ENCODE data around the gene ASF1B.

DNA sequence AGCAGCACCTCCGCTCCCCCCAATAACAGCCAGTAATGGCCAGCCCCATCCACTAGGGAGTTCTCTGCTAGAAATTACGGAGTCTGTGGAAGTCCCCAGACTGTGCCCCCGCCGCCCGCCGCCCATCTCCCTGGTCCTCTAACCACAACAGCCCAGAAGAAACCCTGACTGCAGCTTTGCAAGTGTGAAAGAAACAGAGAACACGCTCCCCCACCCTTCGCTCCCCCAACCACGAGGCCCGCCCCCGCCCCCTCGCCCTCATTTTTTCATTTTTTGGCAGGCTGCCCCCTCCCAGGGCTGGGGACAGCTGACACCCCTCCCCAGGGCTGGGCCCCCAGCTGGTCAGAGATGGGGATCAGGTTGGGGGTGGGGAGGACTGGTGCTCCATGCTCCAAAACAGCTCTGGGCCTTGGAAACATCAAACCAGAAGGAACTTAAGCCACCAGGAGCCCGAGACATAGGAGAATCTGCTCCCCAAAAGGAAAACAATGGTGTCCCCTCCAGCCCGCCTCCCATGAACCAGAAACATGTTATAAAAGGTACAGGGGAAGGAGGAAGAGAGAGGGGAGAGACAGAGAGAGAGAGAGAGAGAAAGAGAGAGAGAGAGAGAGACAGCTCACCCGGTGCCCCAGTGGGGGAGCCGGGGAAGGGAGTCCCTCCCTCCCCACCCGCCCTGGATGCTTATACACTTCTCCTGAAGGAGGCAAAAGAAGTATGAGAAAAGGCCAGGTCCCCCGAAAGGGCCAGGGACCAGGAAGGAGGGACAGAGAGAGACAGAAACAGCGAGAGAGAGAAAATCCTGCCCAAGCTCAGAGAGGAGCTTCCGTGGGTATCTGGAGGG is 29.8 kb upstream of the ASF1B start:
- TF ChIP-seq, protein P1, sequence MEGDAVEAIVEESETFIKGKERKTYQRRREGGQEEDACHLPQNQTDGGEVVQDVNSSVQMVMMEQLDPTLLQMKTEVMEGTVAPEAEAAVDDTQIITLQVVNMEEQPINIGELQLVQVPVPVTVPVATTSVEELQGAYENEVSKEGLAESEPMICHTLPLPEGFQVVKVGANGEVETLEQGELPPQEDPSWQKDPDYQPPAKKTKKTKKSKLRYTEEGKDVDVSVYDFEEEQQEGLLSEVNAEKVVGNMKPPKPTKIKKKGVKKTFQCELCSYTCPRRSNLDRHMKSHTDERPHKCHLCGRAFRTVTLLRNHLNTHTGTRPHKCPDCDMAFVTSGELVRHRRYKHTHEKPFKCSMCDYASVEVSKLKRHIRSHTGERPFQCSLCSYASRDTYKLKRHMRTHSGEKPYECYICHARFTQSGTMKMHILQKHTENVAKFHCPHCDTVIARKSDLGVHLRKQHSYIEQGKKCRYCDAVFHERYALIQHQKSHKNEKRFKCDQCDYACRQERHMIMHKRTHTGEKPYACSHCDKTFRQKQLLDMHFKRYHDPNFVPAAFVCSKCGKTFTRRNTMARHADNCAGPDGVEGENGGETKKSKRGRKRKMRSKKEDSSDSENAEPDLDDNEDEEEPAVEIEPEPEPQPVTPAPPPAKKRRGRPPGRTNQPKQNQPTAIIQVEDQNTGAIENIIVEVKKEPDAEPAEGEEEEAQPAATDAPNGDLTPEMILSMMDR (conservative IDR thresholded peaks at IDR 0.05 in 1 of 2, IDR thresholded peaks at IDR 0.05 in 1 of 2; ENCODE audit: extremely low read depth in 1 of 2, insufficient read depth in 1 of 2, low read depth in 1 of 2, low read length in 2 of 2), result no peak
- no peak for TF ChIP-seq EZH2 (IDR thresholded peaks at IDR 0.05; ENCODE audit: borderline replicate concordance, low read length)
